ENCODE results near the gene CCDC7.

DNA sequence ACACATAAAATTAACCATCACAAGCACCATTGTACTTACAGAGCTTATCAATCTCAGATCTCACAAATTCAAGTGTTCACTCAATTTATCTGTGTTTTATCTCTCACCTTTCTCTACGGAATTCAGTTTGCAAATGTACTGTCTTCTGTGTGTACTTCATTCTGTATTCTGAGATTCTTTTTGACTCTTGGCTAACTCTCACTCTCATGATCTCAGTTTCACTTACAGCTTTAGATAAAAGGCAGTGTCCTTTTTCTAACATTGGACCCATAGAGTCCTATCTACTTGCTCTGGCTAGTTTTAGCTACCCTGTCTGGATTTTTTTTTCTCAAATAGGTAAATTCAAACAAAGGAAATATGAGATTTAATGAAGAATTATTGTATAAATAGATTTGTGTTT is 176.0 kb downstream of the CCDC7 start:
- TF ChIP-seq GATA3 (IDR thresholded peaks at IDR 0.05; ENCODE audit: low read depth, low read length) (no peak), GATA2 (IDR thresholded peaks at IDR 0.05; ENCODE audit: low read depth, low read length) (no peak)

Measured in SH-SY5Y (cell line).